ENCODE results near the gene LIAS.

The LIAS gene

DNA sequence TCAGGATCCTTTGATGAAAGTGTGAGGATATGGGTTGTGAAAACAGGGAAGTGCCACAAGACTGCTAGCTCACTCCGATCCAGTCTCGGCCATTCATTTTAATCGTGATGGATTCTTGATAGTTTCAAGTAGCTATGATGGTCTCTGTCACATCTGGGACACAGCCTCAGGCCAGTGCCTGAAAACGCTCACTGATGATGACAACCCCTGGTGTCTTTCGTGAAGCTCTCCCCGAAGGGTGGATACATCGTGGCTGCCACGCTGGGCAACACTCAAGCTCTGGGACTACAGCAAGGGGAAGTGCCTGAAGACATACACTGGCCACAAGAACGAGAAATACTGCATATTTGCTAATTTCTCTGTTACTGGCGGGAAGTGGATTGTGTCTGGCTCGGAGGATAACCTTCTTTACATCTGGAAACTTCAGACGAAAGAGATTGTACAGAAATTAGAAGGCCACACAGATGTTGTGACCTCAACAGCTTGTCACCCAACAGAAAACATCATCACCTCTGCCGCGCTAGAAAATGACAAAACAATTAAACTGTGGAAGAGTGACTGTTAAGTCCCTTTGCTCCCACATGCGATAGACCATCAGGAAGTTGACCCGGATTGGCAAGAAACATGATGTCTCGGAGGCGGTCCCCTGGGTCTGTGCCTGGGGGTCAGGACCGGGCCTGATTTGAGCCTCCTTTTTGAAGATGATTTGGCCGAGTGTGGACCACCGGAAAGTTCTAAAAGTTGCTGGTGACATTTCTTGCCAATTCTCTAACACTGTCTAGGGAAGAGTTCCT lies 22.2 kb downstream of the LIAS start (continued):
- TF ChIP-seq, protein P1, sequence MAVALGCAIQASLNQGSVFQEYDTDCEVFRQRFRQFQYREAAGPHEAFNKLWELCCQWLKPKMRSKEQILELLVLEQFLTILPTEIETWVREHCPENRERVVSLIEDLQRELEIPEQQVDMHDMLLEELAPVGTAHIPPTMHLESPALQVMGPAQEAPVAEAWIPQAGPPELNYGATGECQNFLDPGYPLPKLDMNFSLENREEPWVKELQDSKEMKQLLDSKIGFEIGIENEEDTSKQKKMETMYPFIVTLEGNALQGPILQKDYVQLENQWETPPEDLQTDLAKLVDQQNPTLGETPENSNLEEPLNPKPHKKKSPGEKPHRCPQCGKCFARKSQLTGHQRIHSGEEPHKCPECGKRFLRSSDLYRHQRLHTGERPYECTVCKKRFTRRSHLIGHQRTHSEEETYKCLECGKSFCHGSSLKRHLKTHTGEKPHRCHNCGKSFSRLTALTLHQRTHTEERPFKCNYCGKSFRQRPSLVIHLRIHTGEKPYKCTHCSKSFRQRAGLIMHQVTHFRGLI (tag by site-specific recombination; IDR thresholded peaks at IDR 0.05) = no peak
- TF ChIP-seq OVOL3 (tag by site-specific recombination; IDR thresholded peaks at IDR 0.05) (no peak), ZFHX2 (tag by site-specific recombination; conservative IDR thresholded peaks at IDR 0.05) (no peak)

DNA sequence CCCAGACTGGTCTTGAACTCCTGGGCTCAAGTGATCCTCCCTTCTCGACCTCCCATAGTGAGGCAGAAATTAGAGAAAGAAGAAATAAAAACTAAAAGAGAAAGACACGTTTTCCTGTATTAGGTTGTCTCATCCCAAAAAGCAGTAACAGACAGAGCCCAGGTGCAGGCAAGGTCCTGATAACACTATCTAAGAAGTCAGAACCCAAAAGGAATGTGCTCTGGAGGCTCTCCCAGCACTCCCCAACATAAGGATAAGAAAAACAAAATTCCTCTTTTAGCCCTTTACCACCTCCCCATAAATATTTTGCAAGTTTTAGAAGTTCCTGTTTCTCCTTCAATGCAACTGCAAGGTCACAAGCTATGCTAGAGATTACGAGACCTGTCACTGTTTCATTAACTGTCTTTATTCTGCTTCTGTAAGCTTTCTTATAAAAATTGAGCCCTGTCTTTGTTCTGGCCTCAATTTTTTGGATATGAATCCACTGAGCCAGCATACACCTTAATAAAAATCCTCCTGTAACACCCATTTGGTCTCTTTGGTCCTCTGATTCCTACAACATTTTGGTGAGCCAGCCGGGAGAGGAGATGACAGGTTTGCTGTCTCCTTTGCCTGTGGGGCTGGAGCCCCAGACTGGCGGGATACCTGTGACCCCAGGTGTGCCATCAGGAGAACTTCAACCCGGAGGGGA lies 25.9 kb downstream of the LIAS start:
- POLR2A ChIA-PET = no interaction called here
- CTCF ChIA-PET = no interaction called here

DNA sequence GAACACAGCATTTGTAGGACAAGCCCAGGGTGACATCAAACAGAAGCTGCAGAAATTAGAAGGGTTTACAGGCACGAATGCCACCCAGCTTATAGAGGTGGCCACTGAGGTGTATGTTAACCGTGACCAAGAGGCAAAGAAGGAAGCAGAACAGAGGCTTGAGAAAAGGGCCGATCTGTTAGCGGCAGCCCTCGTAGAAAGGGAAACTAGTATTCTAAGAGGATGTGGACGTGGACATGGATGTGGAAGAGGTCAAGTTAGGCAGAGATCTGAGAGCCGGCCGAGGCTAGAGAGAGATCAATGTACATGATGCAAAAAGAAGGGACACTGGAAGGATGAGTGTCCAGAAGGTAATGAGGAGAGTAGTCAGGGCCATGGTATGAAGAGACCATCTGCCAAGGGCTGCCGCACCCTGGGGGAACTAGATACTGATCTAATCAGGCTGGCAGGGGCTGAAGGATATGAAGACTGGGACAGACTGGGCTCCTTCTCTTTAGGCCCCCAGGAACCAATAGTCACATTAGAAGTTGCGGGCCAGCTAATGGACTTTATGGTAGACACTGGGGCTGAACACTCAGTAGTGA lies 27.5 kb downstream of the LIAS start:
- Histone ChIP-seq H3K9me3 (ENCODE audit: control insufficient read depth, insufficient read depth, low read depth, low read length) (no peaks in the 10 kb centered on the region), H3K27ac (ENCODE audit: extremely low read depth, low read depth, low read length) (no peak overlapping the region), H3K36me3 (ENCODE audit: control insufficient read depth in 2 of 2, insufficient read depth in 1 of 2, low read length in 2 of 2) (no peaks in the 10 kb centered on the region), H3K4me1 (ENCODE audit: control insufficient read depth, insufficient read depth, low read length) (no peaks in the 10 kb centered on the region), H3K4me3 (ENCODE audit: low read depth, low read length) (no peak overlapping the region)
- ChIA-PET CTCF (interaction anchor here (0.6 to 1.0 kb wide), 2 partner anchors 468 to 492 kb away, joined by 3 read pairs; no protein-coding TSS in a partner anchor), POLR2A (no interaction called here)
- no peak for TF ChIP-seq ZNF266 (tag by site-specific recombination; IDR thresholded peaks at IDR 0.05; ENCODE audit: low read depth)
- no peak for TF ChIP-seq ZNF221 (tag by site-specific recombination; IDR thresholded peaks at IDR 0.05; ENCODE audit: borderline replicate concordance)
- no peak for TF ChIP-seq ZNF626 (tag by site-specific recombination; IDR thresholded peaks at IDR 0.05)
- no peak for TF ChIP-seq TRIM28 (IDR thresholded peaks at IDR 0.05; ENCODE audit: borderline replicate concordance, low read length)
- no peak for TF ChIP-seq ZSCAN4 (tag by site-specific recombination; IDR thresholded peaks at IDR 0.05)
- TF ChIP-seq, protein P2, sequence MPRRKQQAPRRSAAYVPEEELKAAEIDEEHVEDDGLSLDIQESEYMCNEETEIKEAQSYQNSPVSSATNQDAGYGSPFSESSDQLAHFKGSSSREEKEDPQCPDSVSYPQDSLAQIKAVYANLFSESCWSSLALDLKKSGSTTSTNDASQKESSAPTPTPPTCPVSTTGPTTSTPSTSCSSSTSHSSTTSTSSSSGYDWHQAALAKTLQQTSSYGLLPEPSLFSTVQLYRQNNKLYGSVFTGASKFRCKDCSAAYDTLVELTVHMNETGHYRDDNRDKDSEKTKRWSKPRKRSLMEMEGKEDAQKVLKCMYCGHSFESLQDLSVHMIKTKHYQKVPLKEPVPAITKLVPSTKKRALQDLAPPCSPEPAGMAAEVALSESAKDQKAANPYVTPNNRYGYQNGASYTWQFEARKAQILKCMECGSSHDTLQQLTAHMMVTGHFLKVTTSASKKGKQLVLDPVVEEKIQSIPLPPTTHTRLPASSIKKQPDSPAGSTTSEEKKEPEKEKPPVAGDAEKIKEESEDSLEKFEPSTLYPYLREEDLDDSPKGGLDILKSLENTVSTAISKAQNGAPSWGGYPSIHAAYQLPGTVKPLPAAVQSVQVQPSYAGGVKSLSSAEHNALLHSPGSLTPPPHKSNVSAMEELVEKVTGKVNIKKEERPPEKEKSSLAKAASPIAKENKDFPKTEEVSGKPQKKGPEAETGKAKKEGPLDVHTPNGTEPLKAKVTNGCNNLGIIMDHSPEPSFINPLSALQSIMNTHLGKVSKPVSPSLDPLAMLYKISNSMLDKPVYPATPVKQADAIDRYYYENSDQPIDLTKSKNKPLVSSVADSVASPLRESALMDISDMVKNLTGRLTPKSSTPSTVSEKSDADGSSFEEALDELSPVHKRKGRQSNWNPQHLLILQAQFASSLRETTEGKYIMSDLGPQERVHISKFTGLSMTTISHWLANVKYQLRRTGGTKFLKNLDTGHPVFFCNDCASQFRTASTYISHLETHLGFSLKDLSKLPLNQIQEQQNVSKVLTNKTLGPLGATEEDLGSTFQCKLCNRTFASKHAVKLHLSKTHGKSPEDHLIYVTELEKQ (tag by site-specific recombination; IDR thresholded peaks at IDR 0.05; ENCODE audit: borderline replicate concordance) = no peak
- TF ChIP-seq, protein P3, sequence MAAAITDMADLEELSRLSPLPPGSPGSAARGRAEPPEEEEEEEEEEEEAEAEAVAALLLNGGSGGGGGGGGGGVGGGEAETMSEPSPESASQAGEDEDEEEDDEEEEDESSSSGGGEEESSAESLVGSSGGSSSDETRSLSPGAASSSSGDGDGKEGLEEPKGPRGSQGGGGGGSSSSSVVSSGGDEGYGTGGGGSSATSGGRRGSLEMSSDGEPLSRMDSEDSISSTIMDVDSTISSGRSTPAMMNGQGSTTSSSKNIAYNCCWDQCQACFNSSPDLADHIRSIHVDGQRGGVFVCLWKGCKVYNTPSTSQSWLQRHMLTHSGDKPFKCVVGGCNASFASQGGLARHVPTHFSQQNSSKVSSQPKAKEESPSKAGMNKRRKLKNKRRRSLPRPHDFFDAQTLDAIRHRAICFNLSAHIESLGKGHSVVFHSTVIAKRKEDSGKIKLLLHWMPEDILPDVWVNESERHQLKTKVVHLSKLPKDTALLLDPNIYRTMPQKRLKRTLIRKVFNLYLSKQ (tag by site-specific recombination; IDR thresholded peaks at IDR 0.05; ENCODE audit: borderline replicate concordance) = no peak
- TF ChIP-seq ZNF558 (tag by site-specific recombination; IDR thresholded peaks at IDR 0.05) = no peak
- TF ChIP-seq ZNF366 (tag by site-specific recombination; conservative IDR thresholded peaks at IDR 0.05) = no peak
- no peak for TF ChIP-seq ZNF175 (tag by site-specific recombination; IDR thresholded peaks at IDR 0.05)
- TF ChIP-seq ZNF37A (tag by site-specific recombination; IDR thresholded peaks at IDR 0.05) = no peak
- no peak for TF ChIP-seq ZNF658 (tag by site-specific recombination; IDR thresholded peaks at IDR 0.05)

More for the DNA sequence above, 25.9 kb downstream of the LIAS start:
- Histone ChIP-seq H3K4me1 (ENCODE audit: control insufficient read depth, insufficient read depth, low read length) (no peaks in the 10 kb centered on the region), H3K36me3 (ENCODE audit: control insufficient read depth in 2 of 2, insufficient read depth in 1 of 2, low read length in 2 of 2) (no peaks in the 10 kb centered on the region), H3K27ac (ENCODE audit: extremely low read depth, low read depth, low read length) (no peak overlapping the region), H3K9me3 (ENCODE audit: control insufficient read depth, insufficient read depth, low read depth, low read length) (no peaks in the 10 kb centered on the region), H3K4me3 (ENCODE audit: low read depth, low read length) (no peak overlapping the region)
- TF ChIP-seq TRIM28 (IDR thresholded peaks at IDR 0.05; ENCODE audit: borderline replicate concordance, low read length) (peak; percentile 38; the same call in 1 of the 2 replicates), SETDB1 (IDR thresholded peaks at IDR 0.05; ENCODE audit: insufficient read length, low read length) (peak; percentile 81), ZNF501 (tag by site-specific recombination; IDR thresholded peaks at IDR 0.05) (no peak)
